HT-29 (cell line): Measurements from ENCODE around the gene UVRAG. TPM values are rescaled to one million over a fixed set of nuclear protein-coding genes. Genes with fewer than 3 reads are reported as not detected.
"Not testable (repeated sequence)": the region's sequence is repeated elsewhere in the genome, so short reads cannot be mapped to it uniquely, and the experiment has no call there.

Source experiments
- DNase-seq: peaks from one replicate; pipeline ENCODE4 v3.0.0-alpha.2; 2015; ENCODE audit warnings: low spot score
- total RNA-seq: library from RNA; depleted of rRNA; stranded (reverse); fragments of >200 nt; shearing (Covaris generic); gene quantifications from 2 replicates; pipeline ENCODE4 v1.2.3, GENCODE V29; 2014

UVRAG gene
- total RNA-seq, 1 experiment from 2014 or later, result 11.9 TPM

DNA sequence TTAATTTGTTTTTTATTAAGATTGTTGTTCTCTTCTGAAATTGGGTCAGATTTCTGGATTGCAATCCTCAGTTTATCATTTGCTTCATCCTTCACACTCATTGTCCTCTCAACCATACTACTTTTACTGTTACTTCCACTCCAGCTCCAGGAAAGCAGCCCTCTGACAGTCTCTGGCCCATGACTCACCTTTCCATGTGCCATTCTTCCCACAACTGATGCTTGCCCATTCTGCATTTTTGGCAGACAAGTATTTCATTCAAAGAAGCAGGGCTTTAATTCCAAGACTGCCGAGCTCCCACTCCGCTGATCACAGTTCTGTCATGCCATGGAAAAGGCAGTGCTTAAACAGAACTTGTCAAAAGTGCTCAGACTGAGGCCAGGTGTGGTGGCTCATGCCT, 252.1 kb downstream of the UVRAG start:
- DNase-seq, result no peak

DNA sequence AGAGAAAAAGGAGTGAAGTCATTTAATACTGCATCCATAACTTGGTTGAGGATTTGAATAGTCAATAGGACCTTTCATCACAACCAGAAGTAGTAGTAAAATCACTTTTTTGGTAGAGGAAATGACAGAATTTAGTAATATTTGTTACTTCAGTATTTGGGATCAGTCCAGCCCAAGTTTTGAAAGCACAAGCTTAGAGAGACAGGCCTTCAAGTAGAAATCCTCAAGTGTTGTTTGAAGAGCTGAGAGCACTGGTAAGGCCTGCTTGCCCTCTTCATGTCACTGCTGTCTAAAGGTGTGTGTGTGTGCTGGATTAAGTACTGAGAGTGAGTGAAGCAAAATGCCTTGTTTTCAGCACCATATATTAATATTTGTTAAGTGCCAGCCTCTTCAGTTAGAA, 254.0 kb downstream of the UVRAG start:
- DNase-seq, result no peak

DNA sequence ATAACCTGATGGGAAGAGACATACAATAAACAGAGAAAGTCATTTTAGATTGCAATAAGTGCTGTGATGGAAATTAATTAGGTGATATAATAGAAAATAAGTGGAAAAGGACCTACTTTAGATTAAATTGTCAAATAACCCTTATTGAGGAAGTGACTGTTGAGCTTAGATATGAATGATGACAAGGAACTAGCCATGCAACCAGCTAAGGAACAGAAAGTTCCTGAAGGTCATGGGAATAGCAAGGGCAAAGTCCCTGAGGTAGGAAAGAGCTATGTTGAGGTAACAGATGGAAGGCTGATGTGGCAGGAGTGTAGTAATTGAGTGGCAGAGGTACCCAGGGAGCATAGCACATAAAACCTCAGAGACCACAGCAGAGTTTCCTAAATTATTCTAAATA, 256.1 kb downstream of the UVRAG start:
- no peak for DNase-seq

- no peak for DNase-seq
Measured at GRCh38 chr11:76073724-76074123, 258.7 kb downstream of the UVRAG start.

- DNase-seq, result no peak
Measured at GRCh38 chr11:76074148-76075095, 259.4 kb downstream of the UVRAG start.

GRCh38 chr11:76075716-76076115, 260.7 kb downstream of the UVRAG start:
- DNase-seq, result no peak

GRCh38 chr11:76076253-76076652, 261.2 kb downstream of the UVRAG start:
- DNase-seq, result not testable (repeated sequence)

GRCh38 chr11:76076749-76077148, 261.7 kb downstream of the UVRAG start:
- DNase-seq, result no peak

DNA sequence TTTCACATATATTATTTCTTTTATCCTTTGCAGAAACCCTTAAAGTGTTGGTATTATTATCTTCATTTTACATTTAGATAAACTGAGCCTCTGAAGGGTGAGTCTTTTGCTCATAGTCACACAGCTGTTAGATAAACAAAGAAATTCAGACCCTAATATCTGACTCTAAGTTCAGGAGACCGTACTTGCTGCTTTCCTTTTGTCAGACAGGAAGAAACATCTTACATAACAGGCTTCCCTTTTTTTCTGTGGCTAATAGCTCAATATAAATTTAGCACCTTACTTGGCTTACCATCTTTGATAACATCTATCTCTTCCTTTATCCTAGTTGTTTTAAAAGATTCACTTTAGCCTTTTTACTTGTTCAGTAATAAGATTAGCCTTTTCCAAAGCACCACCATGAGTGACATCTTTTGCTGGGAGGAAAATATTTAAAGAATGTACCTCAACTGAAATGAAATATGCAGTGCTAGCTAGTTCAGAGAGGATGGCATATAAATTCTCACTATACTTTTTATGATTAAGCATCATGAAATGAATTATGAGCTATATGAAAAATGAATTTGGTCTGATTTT, 262.7 kb downstream of the UVRAG start:
- DNase-seq, result no peak

GRCh38 chr11:76081084-76081483, 266.1 kb downstream of the UVRAG start:
- DNase-seq, result not testable (repeated sequence)

DNA sequence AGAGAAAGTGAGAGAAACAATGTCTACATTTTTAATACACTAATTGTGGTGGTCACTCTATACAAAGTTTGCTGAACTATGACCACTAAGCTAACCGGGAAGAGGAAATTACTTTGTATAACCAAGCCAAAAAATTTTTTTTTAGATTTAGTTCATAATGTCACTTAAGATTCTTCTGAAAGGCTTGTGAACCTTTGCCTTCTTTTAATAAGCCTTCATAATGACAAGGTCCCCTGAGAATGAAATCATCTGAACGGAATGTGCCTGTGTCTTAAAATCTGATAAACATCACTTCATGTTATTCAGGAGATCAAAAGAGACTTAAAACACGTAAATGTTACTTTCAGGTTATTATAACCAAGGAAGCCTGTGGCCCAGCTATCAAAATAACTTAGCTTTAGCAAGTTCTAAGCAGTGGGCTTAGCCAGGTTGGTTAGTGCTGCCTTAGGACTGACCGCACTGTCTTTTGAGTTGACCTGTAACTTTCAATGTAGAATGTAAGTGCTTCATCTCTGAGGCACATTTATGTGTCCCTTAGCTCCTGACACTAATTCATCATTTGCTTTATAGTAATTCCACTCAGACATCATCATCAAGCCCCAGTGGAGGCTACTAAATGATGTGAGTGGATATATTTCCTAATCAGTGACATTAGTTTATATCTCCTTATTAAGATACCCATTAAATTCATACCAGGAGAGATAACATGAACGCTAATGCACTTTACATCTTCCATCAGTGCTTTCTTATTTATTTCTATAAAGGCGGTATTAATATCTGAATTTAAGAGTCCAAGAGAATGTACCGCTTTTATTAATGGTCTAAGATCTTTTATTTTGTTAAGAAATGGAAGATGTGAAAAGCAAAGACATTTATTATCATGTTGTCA, 268.8 kb downstream of the UVRAG start:
- DNase-seq, result peak; percentile 45

GRCh38 chr11:76085270-76085669, 270.3 kb downstream of the UVRAG start:
- no peak for DNase-seq

DNA sequence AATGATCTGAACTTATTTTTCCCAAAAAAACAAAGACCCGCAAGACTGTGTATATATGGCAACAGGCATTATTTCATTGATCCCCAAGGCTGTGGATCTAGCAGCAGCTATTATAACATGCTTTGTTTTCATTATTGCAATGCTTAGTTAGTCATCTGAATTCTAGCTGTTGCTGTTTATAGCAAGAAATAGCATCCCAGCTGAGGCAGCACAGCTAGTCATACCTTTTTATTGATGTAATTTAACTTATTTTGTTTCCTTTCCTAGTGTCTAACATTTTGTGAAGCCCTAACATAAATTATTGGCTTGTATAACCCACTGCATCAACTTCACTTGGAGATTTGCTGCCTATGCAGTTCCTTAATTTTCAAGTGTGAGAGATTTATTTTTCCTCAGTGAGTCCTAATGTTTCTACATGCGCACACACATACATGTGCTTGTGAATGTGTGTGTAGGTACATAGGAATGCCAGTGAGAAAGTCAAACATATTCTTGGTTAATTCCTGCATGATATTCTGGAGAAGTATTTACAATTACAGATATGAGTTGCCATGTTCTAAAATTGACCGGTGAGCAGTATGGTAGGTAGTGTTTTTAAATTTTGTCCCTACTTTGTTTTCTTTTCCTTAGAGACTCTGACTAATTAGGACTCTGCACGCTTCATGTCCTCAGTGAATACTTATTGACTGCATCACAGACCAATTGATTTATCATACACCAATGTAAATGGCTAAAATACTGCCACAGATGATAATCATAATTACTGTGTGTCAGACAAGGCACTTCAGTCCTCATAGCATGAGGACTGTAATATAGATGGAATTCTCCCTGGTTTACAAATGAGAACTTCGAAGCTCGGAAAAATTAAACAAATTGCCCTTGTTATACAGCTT, 272.0 kb downstream of the UVRAG start:
- DNase-seq, result no peak

- no peak for DNase-seq
Measured at GRCh38 chr11:76087749-76088148, 272.7 kb downstream of the UVRAG start.

DNA sequence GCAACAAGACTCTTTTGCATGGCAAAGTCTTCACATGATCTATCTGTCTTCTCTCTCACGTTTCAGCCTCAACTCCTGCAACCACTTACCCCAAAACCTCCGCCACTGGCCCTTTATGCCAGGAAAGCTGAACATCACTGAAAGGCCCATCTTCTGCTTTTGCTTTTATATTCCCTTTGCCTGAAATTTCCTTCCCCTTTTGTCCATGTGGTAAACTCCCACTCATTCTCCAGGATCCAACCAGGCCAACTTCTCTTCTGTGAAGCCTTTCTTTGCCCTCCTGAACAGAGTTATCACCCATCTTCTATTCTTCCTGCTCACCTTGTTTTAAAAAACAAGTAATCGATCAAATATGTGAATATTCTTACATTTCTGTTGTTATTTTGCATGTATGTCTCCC, 273.5 kb downstream of the UVRAG start:
- no peak for DNase-seq

DNA sequence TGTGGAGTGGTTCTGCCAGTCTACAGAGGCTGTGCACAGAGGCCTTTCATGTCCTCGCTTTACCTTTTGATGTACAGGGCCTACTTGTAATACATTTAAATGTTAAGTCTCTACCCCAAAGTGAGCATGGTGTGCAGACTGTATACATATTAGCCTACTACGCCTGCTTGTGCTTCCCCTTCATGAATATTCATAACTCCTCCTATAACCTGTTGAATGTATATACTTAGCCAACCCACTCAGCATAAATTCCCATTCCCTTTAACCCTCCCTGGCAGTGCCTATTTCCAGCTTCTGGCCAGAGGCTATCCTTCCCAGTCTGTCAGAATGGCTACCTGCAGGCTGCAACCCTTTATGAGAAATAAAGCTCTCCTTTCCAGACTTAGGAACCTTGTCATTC, 275.2 kb downstream of the UVRAG start:
- no peak for DNase-seq

DNA sequence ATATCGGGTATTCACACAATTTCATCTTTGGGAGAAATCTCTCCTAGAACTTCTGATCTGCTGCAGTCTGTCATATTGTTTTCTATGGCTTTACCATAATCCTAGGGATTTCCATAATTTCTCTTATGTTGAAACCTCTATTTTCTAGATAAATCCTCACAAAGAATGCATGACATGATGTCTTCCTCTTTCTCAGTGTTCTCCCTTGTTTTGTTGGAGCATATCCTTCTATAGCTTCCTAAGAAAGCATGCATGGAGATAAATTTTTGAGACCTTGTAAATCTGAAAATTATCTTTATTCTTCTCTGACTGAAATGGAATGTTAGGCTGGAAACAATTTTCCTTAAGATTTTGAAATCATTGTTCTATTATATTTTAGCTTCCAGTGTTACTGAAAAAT, 275.8 kb downstream of the UVRAG start:
- no peak for DNase-seq

DNA sequence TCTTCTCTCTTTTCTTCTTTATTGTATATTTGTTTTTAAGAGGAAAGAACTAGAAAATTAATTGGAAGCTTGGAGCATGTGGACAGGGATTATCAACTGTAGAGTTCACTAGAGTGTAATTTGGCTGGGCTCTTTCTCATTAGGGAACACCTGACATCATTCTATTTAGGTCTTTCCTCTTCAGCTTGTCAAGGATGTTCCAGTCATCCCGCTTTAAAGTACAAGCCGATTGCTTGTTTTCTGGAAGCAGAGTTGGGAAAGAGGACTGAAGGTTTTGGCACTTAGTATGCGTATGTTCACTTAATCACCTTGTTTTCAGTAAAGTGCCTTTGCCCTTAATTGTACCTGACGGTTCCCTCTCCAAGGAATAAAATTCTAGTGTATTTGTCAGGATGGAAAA, 279.7 kb downstream of the UVRAG start:
- DNase-seq, result no peak

DNA sequence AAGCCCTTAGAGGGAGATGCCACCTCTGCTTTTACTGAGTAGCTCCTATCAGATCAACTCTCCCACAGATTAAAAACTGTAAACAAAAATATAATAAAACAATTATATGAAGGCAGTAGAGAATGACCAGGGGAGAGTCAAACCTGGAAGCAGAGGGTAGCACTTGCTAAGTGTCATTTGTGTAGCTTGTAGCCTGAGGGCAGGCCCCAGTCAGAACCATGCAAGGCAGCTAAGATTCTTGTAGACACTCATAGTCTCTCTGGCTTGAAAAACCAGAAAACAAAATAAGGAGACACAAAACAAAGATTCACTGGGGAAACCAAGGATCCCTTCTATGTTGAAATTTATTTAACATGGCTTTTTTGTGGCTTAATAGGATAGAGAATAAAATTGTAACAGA, 280.9 kb downstream of the UVRAG start:
- DNase-seq, result no peak

DNA sequence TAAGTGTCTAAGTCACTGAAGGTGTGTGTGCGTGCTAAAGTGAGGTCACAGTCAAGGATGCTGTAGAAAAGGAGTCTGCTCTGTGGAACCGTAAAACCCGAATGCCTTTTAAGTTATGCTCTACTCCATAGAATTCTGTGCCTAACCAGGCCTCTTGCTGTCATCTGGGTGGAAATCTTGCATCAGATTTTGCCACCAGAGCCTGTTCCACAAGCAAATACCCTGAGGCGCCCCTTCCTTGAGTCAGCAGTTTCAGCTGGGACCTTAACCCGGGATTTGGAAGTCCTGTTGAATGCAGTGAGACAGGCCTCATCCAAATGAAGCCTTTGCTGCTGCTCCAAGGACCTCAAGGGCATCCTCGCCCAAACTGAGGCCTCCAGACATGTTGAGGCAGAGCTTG, 281.5 kb downstream of the UVRAG start:
- no peak for DNase-seq

DNA sequence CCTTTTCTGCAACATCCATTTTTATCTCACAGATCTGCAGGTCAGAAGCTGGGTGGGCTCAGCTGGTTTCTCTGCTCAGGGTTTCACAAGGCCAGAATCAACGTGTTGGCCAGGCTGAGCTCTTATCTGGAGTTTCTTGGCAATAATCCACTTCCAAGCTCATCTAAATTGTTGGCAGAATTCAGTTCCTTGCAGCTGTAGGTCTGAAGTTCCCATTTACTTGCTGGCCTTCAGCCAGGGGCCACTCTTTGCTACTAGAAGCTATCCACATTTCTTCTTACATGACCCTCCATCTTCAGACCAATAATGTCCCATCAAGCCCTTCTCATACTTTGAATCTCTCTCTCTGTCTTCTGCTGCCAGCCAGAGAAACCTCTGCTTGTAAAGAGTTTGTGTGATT, 287.8 kb downstream of the UVRAG start:
- no peak for DNase-seq
